HCT116 (cell line): Measurements from ENCODE around the gene ANKHD1. TPM values are rescaled to one million over a fixed set of nuclear protein-coding genes. Genes with fewer than 3 reads are reported as not detected.

ENCODE experiments used
- ATAC-seq: fragments of 200-7000 bp; cut with Tn5 transposase; 2 replicates; pipeline ENCODE4 v1.9.1; 2020; ENCODE audit warnings: mild to moderate bottlenecking, moderate library complexity
- BruUV-seq: library from RNA; stranded (reverse); fragments of 400-500 nt; replicated peaks from 2 replicates; lab custom pipeline; 2021; lab: Mats Ljungman, UMichigan
- CTCF ChIA-PET: fragments of 300-600 bp; sonication (Branson Sonifier 250); formaldehyde crosslinking; loops from one replicate; lab custom pipeline; 2021; ENCODE audit warnings: antibody characterized with exemption; lab: Charles Lee
- POLR2A ChIA-PET: fragments of 300-600, 350-600 bp; sonication (Branson Sonifier 250); formaldehyde crosslinking; loops from one replicate; lab custom pipeline; 2021; ENCODE audit warnings: antibody characterized with exemption; lab: Charles Lee
- RAD21 ChIA-PET, 2 experiments: fragments of 300-600 bp; sonication (Branson Sonifier 250); formaldehyde crosslinking; loops; one replicate each; lab custom pipeline; 2023; ENCODE audit warnings: low total read pairs in 2 of 2; ENCODE audit not compliant: uncharacterized antibody in 2 of 2, unreplicated experiment in 2 of 2, low non-redundant PET in 1 of 2; lab: Charles Lee
- DNase-seq: peaks from one replicate; pipeline ENCODE4 v3.0.0-alpha.2; 2010; ENCODE audit warnings: low read depth, low spot score
- H2AFZ ChIP-seq: fragments of 200-600 bp; shearing (Covaris generic), sonication (generic); 2 replicates; pipeline ENCODE4 v1.6.1; 2017; ENCODE audit warnings: low read depth, mixed run types, mixed read lengths, antibody characterized with exemption, low read length; ENCODE audit not compliant: poor library complexity, severe bottlenecking
- H3K27ac ChIP-seq: 2 replicates; pipeline ENCODE4 v1.5.1; 2012; ENCODE audit warnings: low read depth, low read length
- H3K27me3 ChIP-seq: fragments of 200-600 bp; sonication (generic); 2 replicates; pipeline ENCODE4 v1.6.1; 2016; ENCODE audit warnings: mixed run types, low read length, mixed read lengths; ENCODE audit not compliant: insufficient read depth
- H3K36me3 ChIP-seq, 2 experiments: fragments of 200-500 bp in 1 of 2; fragments of 200-600 bp in 1 of 2; sonication (Bioruptor generic) in 1 of 2; sonication (generic) in 1 of 2; 2 replicates each; pipeline versions ENCODE4 v1.5.1 to v1.6.1; 2014 to 2016; ENCODE audit warnings: low read length in 2 of 2, inconsistent platforms in 1 of 2, mixed read lengths in 1 of 2, mixed run types in 1 of 2; ENCODE audit not compliant: insufficient read depth in 2 of 2, control insufficient read depth in 1 of 2
- H3K4me1 ChIP-seq, 2 experiments: fragments of 200-600 bp in 1 of 2; sonication (generic) in 1 of 2; 2 replicates each; pipeline versions ENCODE4 v1.5.1 to v1.6.1; 2012 to 2017; ENCODE audit warnings: low read length in 2 of 2, inconsistent platforms in 1 of 2, mild to moderate bottlenecking in 1 of 2, mixed read lengths in 1 of 2, mixed run types in 1 of 2, moderate library complexity in 1 of 2; ENCODE audit not compliant: insufficient read depth in 2 of 2, control insufficient read depth in 1 of 2
- H3K4me2 ChIP-seq: fragments of 200-600 bp; sonication (generic); 2 replicates; pipeline ENCODE4 v1.6.1; 2017; ENCODE audit warnings: mixed run types, low read length, mixed read lengths
- H3K4me3 ChIP-seq, 2 experiments: fragments of 200-600 bp in 1 of 2; sonication (generic) in 1 of 2; replicated peaks in 1 of 2; 2 replicates each; pipeline ENCODE4 v1.5.1; 2011 to 2016; ENCODE audit warnings: low read length in 2 of 2, control low read depth in 1 of 2, low read depth in 1 of 2, mild to moderate bottlenecking in 1 of 2, mixed read lengths in 1 of 2, mixed run types in 1 of 2
- H3K79me2 ChIP-seq: fragments of 200-600 bp; sonication (generic); 2 replicates; pipeline ENCODE4 v1.6.1; 2017; ENCODE audit warnings: mild to moderate bottlenecking, mixed run types, low read length, moderate library complexity, mixed read lengths; ENCODE audit not compliant: insufficient read depth
- H3K9ac ChIP-seq: fragments of 200-600 bp; sonication (generic); 2 replicates; pipeline ENCODE4 v1.6.1; 2016; ENCODE audit warnings: low read length, mixed read lengths
- H3K9me2 ChIP-seq: fragments of 200-600 bp; sonication (generic), shearing (Covaris generic); 2 replicates; pipeline ENCODE4 v1.6.1; 2017; ENCODE audit warnings: mixed run types, mild to moderate bottlenecking, moderate library complexity; ENCODE audit not compliant: insufficient read depth
- H3K9me3 ChIP-seq, 2 experiments: fragments of 200-500 bp in 1 of 2; fragments of 200-600 bp in 1 of 2; sonication (Bioruptor generic) in 1 of 2; sonication (generic) in 1 of 2; 2 replicates each; pipeline ENCODE4 v1.6.1; 2014 to 2017; ENCODE audit warnings: low read length in 2 of 2, mixed read lengths in 2 of 2, inconsistent platforms in 1 of 2, low read depth in 1 of 2, mild to moderate bottlenecking in 1 of 2, mixed run types in 1 of 2, moderate library complexity in 1 of 2; ENCODE audit not compliant: control insufficient read depth in 1 of 2, insufficient read depth in 1 of 2
- H4K20me1 ChIP-seq: fragments of 200-600 bp; sonication (generic), shearing (Covaris generic); 2 replicates; pipeline ENCODE4 v1.6.1; 2017; ENCODE audit warnings: mixed run types, mild to moderate bottlenecking, moderate library complexity; ENCODE audit not compliant: insufficient read depth
- CBX3 ChIP-seq: IDR thresholded peaks from 2 replicates; pipeline ENCODE4 v1.6.1; 2012; ENCODE audit warnings: low read depth
- CEBPB ChIP-seq: IDR thresholded peaks from 2 replicates; pipeline ENCODE4 v1.6.1; 2012; ENCODE audit warnings: low read depth
- ELF1 ChIP-seq: IDR thresholded peaks from 2 replicates; pipeline ENCODE4 v1.6.1; 2012; ENCODE audit warnings: low read depth, borderline replicate concordance
- EZH2 ChIP-seq: fragments of 200-600 bp; sonication (generic); IDR thresholded peaks from 2 replicates; pipeline ENCODE4 v1.6.1; 2017; ENCODE audit warnings: antibody characterized with exemption, mixed run types
- EZH2phosphoT487 ChIP-seq: fragments of 200-600 bp; IDR thresholded peaks from 2 replicates; pipeline ENCODE4 v1.6.1; 2018; ENCODE audit warnings: antibody characterized with exemption, borderline replicate concordance
- FOSL1 ChIP-seq: IDR thresholded peaks from 2 replicates; pipeline ENCODE4 v1.6.1; 2012; ENCODE audit warnings: low read depth
- JUND ChIP-seq: IDR thresholded peaks from 2 replicates; pipeline ENCODE4 v1.6.1; 2012
- POLR2AphosphoS5 ChIP-seq: IDR thresholded peaks from 2 replicates; pipeline ENCODE4 v1.6.1; 2011; ENCODE audit warnings: mild to moderate bottlenecking, low read depth, low read length, moderate library complexity
- RAD21 ChIP-seq: IDR thresholded peaks from 2 replicates; pipeline ENCODE4 v1.6.1; 2012; ENCODE audit warnings: low read depth, mild to moderate bottlenecking
- SIN3A ChIP-seq: IDR thresholded peaks from 2 replicates; pipeline ENCODE4 v1.6.1; 2012; ENCODE audit warnings: low read depth
- SP1 ChIP-seq: IDR thresholded peaks from 2 replicates; pipeline ENCODE4 v1.6.1; 2012; ENCODE audit warnings: low read depth
- SRF ChIP-seq: IDR thresholded peaks from 2 replicates; pipeline ENCODE4 v1.6.1; 2012; ENCODE audit warnings: low read depth
- TCF7L2 ChIP-seq: IDR thresholded peaks from 2 replicates; pipeline ENCODE4 v1.7.0; 2011; ENCODE audit warnings: borderline replicate concordance, inconsistent platforms; ENCODE audit not compliant: insufficient read depth, insufficient read length; ENCODE audit errors: extremely low read depth
- YY1 ChIP-seq: IDR thresholded peaks from 2 replicates; pipeline ENCODE4 v1.6.1; 2011; ENCODE audit warnings: low read length, low read depth, moderate library complexity, mild to moderate bottlenecking; ENCODE audit not compliant: insufficient replicate concordance; ENCODE audit errors: extremely low read depth
- intact Hi-C: fragments of 100-400 bp; cut with micrococcal nuclease; formaldehyde crosslinking; loops from 2 replicates; pipeline ENCODE4 v1.10.0; 2022
- total RNA-seq: library from RNA; stranded (reverse); gene quantifications from one replicate; pipeline ENCODE4 v1.2.1, GENCODE V29; 2021; ENCODE audit not compliant: unreplicated experiment
- TF ChIP-seq, protein P1 (sequence below): IDR thresholded peaks from 2 replicates; pipeline ENCODE4 v1.6.1; 2012
- TF ChIP-seq, protein P2 (sequence below): IDR thresholded peaks from 2 replicates; pipeline ENCODE4 v1.6.1; 2012; ENCODE audit warnings: low read depth
- TF ChIP-seq, protein P3 (sequence below): IDR thresholded peaks from 2 replicates; pipeline ENCODE4 v1.6.1; 2012
- TF ChIP-seq, protein P4 (sequence below): IDR thresholded peaks from 2 replicates; pipeline ENCODE4 v1.6.1; 2011; ENCODE audit warnings: mild to moderate bottlenecking, low read length, moderate library complexity; ENCODE audit not compliant: insufficient replicate concordance; ENCODE audit errors: extremely low read depth

The ANKHD1 gene
- total RNA-seq, 1 experiment from 2014 or later, result 80.8 TPM

DNA sequence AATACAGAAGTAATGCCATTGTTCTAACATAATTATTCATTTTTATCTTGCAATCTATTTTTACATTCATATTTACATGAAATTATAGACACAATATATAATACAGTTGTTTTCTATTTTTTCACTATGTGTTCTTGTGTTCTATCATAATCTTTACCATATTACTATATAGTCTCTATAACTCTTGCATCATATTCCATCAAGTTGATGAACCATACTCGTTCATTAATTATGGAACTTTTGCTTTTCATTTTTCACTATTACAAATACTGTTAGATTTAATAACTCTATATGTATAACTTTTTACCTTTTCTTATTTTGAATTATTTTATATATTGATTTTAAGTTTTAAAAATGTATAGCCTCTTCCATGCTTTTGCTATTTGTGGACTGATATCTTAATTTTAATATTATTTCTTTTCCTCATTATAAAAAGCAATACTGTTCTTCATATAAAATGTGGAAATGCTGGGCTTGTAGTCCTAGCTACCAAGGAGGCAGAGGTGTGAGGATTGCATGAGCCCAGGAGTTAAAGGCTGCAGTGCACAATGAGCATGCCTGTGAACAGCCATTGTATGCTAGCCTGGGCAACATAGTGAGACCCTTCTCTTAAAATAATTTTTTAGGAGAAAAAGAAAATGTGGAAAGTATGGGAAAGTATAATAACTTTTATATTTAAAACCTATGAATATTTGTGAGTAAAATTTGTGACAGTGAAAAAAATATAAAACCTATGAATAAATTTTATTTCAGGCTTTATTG is 65.5 kb downstream of the ANKHD1 start:
- no peak overlapping the region for H3K9ac ChIP-seq
- intact Hi-C loops, result no loop called here
- no peak for DNase-seq
- no peak overlapping the region for H3K27ac ChIP-seq
- ChIA-PET POLR2A (no interaction called here), CTCF (no interaction called here), RAD21 (no interaction called here)
- H4K20me1 ChIP-seq, result no peaks in the 10 kb centered on the region; the same call in 1 of the 2 replicates
- TF ChIP-seq, protein P1, sequence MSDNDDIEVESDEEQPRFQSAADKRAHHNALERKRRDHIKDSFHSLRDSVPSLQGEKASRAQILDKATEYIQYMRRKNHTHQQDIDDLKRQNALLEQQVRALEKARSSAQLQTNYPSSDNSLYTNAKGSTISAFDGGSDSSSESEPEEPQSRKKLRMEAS, result no peak
- TF ChIP-seq POLR2AphosphoS5 (no peak), JUND (no peak), EZH2phosphoT487 (no peak), TCF7L2 (no peak), EZH2 (no peak), RAD21 (no peak), FOSL1 (no peak), SIN3A (no peak), CEBPB (no peak), SP1 (no peak), SRF (no peak), YY1 (no peak), ELF1 (no peak), CBX3 (no peak)
- TF ChIP-seq, protein P2, sequence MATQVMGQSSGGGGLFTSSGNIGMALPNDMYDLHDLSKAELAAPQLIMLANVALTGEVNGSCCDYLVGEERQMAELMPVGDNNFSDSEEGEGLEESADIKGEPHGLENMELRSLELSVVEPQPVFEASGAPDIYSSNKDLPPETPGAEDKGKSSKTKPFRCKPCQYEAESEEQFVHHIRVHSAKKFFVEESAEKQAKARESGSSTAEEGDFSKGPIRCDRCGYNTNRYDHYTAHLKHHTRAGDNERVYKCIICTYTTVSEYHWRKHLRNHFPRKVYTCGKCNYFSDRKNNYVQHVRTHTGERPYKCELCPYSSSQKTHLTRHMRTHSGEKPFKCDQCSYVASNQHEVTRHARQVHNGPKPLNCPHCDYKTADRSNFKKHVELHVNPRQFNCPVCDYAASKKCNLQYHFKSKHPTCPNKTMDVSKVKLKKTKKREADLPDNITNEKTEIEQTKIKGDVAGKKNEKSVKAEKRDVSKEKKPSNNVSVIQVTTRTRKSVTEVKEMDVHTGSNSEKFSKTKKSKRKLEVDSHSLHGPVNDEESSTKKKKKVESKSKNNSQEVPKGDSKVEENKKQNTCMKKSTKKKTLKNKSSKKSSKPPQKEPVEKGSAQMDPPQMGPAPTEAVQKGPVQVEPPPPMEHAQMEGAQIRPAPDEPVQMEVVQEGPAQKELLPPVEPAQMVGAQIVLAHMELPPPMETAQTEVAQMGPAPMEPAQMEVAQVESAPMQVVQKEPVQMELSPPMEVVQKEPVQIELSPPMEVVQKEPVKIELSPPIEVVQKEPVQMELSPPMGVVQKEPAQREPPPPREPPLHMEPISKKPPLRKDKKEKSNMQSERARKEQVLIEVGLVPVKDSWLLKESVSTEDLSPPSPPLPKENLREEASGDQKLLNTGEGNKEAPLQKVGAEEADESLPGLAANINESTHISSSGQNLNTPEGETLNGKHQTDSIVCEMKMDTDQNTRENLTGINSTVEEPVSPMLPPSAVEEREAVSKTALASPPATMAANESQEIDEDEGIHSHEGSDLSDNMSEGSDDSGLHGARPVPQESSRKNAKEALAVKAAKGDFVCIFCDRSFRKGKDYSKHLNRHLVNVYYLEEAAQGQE, result no peak
- TF ChIP-seq, protein P3, sequence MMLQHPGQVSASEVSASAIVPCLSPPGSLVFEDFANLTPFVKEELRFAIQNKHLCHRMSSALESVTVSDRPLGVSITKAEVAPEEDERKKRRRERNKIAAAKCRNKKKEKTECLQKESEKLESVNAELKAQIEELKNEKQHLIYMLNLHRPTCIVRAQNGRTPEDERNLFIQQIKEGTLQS, result no peak
- TF ChIP-seq, protein P4, sequence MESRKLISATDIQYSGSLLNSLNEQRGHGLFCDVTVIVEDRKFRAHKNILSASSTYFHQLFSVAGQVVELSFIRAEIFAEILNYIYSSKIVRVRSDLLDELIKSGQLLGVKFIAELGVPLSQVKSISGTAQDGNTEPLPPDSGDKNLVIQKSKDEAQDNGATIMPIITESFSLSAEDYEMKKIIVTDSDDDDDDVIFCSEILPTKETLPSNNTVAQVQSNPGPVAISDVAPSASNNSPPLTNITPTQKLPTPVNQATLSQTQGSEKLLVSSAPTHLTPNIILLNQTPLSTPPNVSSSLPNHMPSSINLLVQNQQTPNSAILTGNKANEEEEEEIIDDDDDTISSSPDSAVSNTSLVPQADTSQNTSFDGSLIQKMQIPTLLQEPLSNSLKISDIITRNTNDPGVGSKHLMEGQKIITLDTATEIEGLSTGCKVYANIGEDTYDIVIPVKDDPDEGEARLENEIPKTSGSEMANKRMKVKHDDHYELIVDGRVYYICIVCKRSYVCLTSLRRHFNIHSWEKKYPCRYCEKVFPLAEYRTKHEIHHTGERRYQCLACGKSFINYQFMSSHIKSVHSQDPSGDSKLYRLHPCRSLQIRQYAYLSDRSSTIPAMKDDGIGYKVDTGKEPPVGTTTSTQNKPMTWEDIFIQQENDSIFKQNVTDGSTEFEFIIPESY, result no peak
- ATAC-seq, result no peak
- H3K79me2 ChIP-seq, result peaks cover 27% of the 10 kb centered on the region
- no peaks in the 10 kb centered on the region for H3K9me3 ChIP-seq
- H3K4me1 ChIP-seq, result no peaks in the 10 kb centered on the region
- no peak overlapping the region for H3K4me2 ChIP-seq
- no TSS peak for BruUV-seq
- no peaks in the 10 kb centered on the region for H3K9me2 ChIP-seq
- no peak overlapping the region for H2AFZ ChIP-seq
- peaks cover 7 to 13% of the 10 kb centered on the region in 2 experiments; a peak in 2 of 4 replicates for H3K36me3 ChIP-seq
- H3K4me3 ChIP-seq, result no peak overlapping the region
- H3K27me3 ChIP-seq, result no peaks in the 10 kb centered on the region
